Kidney glomerular epithelial cell (primary cell): ENCODE measurements around the gene RSRP1.

Experiments
- DNase-seq: peaks from one replicate; lab custom pipeline; 2025; lab: John Stamatoyannopoulos, UW

The RSRP1 gene

GRCh38 chr1:25217598-25218232 lies 29.5 kb downstream of the RSRP1 start:
- DNase-seq: no peak

GRCh38 chr1:25217015-25217414 lies 30.2 kb downstream of the RSRP1 start:
- DNase-seq: no peak

DNA sequence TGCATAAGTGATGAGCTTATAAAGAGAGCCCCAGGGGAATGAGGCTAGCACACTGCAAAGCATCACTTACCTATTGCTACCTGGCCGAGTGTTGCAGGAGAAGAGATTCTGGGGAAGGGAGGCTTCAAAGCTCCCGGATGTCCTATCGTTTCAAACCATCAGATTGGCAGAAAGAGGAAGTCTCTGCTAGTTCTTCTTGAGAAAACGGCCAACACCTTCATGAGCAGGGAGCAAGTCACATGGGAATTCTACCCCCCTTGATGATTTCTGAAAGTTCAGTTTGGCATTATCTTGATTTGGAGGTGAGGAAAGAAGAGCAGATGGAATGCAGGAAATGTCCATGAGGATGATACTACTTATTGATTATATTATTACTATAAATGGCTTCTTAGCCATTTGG lies 31.1 kb downstream of the RSRP1 start:
- no peak for DNase-seq

- DNase-seq: no peak
Measured at GRCh38 chr1:25212725-25213124, 34.5 kb downstream of the RSRP1 start.

GRCh38 chr1:25210728-25211127 lies 36.5 kb downstream of the RSRP1 start:
- no peak for DNase-seq

DNA sequence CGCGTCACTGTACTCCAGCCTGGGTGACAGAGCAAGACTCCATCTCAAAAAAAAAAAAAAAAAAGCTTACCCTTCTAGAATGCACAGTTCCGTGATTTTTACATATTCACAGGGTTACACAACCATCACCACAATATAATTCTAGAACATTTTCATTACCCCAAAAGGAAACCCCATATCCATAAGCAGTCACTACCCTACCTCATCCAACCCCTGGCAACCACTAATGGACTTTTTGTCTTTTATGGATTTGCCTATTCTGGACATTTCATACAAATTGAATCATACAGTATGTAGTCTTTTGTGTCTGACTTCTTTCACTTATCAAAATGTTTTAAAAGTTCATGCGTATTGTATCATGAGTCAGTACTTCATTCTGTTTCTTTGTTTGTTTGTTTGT lies 37.7 kb downstream of the RSRP1 start:
- no peak for DNase-seq

DNA sequence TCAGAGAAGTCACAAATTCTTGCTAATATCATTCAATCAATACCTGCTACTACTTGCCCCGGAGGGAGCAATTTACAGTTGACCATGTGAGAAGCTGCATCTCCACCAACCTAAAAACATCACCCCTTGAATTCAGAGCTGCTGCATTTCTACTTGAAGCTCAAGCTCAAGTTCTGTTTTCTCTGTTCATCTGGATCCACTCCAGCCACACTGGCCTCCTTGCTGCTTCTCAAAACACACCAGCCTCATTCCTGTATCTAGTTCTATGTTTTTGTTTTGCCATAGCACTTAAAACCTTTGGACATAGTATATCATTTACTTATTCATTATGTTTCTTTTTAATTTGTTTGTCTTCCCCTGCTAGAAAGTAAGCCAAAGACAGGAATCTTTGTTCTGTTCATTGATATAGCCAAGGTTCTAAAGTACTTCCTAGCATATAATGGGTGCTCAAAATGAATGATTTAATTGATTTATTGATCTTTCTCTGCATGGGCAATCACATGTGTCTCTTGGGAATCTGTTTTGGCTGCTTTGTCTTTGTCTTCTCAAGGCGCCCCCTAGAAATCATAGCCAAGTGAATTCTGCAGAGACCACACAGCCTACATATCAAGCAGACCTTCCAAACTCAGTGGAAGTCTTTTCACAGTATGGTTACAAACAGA lies 38.6 kb downstream of the RSRP1 start:
- no peak for DNase-seq

DNA sequence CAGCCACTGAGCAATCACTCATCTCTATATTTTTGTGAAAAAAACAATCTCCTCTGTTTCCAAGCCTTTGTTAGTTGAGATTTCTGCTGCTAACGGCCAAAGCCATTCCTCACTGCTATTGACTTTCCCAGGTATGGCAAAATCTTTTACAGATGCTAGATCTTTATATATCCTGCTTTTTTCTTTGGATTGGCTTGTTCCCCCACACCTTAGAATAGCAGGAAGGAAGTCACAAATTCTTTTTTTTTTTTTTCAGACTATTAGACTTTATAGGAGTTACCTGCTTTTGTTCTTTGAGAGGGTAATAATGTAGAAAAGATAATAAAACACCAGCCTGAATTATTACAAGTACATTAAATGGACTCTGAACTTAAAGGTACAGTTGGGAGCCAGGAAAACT lies 39.2 kb downstream of the RSRP1 start:
- DNase-seq: no peak

- no peak for DNase-seq
Measured at GRCh38 chr1:25206201-25206600, 41.1 kb downstream of the RSRP1 start.

DNA sequence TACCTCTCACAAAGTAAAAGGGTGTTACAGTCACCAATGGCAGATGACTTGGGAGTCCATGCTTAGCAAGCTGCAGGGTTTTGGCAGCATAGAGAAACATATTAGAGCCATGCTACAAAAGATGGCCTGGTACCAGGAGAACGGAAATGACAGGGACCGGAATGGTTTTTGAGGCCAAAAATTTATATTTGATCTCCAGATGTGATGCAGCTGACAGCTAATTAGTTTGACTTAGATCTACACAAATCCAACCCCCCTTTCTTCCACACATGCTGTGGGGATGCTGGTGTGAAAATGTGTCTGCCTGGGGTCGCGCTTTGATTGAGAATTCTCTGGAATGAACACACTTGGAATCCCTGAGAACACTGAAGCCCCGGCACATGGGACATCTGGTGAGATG lies 41.5 kb downstream of the RSRP1 start:
- DNase-seq: no peak

GRCh38 chr1:25204797-25205480 lies 42.3 kb downstream of the RSRP1 start:
- peak; percentile 50 for DNase-seq

GRCh38 chr1:25201006-25201405 lies 46.2 kb downstream of the RSRP1 start:
- DNase-seq: no peak

GRCh38 chr1:25199819-25200620 lies 47.2 kb downstream of the RSRP1 start:
- DNase-seq: no peak

DNA sequence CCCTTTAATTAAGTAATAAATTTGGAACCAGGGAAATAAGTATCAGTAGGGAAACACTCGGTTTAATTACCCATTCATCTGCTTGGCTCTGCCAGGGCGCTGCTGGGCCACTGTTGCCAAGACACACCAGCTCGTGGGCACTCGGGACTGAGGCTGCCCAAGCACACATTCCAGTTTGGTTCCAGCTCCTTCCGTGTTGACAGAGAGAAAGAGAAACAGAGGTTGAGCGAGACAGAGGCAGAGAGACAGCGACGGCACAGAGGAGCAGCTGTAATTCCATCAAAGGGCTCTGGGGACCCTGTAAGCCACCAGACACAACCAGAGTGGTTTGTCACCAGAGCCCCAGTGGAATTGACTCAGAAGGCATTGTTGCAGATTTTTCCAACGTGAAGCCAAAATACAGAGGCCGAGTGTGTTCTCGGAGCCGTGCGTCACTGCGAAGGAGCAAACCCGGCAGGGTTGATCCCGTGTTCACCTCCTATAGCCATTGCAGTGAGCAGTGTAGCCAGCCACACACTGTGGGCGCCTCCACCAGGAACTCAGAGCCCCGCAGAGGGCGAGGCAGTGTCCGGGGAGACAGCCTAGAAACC lies 48.5 kb downstream of the RSRP1 start:
- DNase-seq: no peak

GRCh38 chr1:25197982-25198662 lies 49.1 kb downstream of the RSRP1 start:
- DNase-seq: peak; percentile 51

GRCh38 chr1:25197235-25197975 lies 49.8 kb downstream of the RSRP1 start:
- DNase-seq: no peak

GRCh38 chr1:25196830-25197229 lies 50.4 kb downstream of the RSRP1 start:
- no peak for DNase-seq

- DNase-seq: no peak
Measured at GRCh38 chr1:25195835-25196234, 51.4 kb downstream of the RSRP1 start.

- DNase-seq: no peak
Measured at GRCh38 chr1:25194572-25195020, 52.7 kb downstream of the RSRP1 start.

DNA sequence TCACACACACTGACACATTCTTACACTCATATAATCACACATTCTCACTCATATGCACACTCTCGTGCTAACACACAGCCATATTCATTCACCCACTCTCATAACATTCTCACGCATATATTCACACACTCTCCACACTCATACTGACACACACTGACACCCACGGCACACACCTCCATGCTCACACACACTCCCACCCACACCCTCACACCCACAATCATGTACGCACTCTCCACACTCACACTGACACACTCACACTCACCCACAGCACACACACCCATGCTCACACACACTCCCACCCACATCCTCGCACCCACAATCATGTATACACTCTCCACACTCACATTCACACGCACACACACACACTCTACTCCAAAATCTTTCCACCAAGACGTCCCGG lies 53.2 kb downstream of the RSRP1 start:
- DNase-seq: no peak

DNA sequence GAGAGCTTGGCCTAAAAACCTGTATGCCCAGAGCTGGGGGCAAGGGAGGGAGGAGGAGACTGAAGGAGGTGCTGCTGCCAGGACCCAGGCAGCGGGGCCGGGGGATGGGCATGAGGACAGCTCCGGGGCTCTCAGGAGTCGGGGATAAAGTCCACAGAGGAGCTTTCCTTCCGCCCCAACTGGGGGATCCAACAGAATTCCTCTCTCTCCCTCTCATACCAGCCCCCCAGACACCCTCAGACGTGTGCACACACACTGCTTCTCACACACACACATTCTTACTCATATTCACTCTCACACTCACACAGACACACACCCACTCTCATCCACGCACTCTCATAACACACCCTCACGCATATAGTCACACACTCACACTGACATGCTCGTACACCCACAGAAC lies 54.0 kb downstream of the RSRP1 start:
- no peak for DNase-seq
